HEK293 (cell line): Measurements from ENCODE around the gene MTARC1.

Source experiments
- CTCF ChIA-PET: fragments of 350-600 bp; formaldehyde crosslinking; extraction: SDS; loops from one replicate; lab custom pipeline; 2021; ENCODE audit warnings: antibody characterized with exemption; lab: Yijun Ruan, JAX
- POLR2A ChIA-PET: fragments of 300-600 bp; formaldehyde crosslinking; extraction: SDS; loops from one replicate; lab custom pipeline; 2020; ENCODE audit warnings: antibody characterized with exemption, inconsistent platforms; lab: Yijun Ruan, JAX
- H3K27ac ChIP-seq: fragments of 200-500 bp; sonication (Bioruptor generic); 2 replicates; pipeline ENCODE4 v1.5.1; 2014; ENCODE audit warnings: low read depth, low read length, control low read depth, inconsistent platforms; ENCODE audit errors: extremely low read depth
- H3K36me3 ChIP-seq, 2 experiments: fragments of 200-500 bp in 1 of 2; sonication (Bioruptor generic) in 1 of 2; 1 replicate in 1 of 2; 2 replicates in 1 of 2; pipeline ENCODE4 v1.5.1; 2014 to 2017; ENCODE audit warnings: inconsistent platforms in 2 of 2, low read length in 2 of 2; ENCODE audit not compliant: control insufficient read depth in 2 of 2, insufficient read depth in 1 of 2
- H3K4me1 ChIP-seq: fragments of 200-500 bp; sonication (Bioruptor generic); 2 replicates; pipeline ENCODE4 v1.5.1; 2014; ENCODE audit warnings: mild to moderate bottlenecking, low read length, inconsistent platforms; ENCODE audit not compliant: control insufficient read depth, insufficient read depth
- H3K4me3 ChIP-seq: 2 replicates; pipeline ENCODE4 v1.5.1; 2011; ENCODE audit warnings: low read depth, mild to moderate bottlenecking, control low read depth, low read length, moderate library complexity
- H3K9me3 ChIP-seq: fragments of 200-500 bp; sonication (Bioruptor generic); 2 replicates; pipeline ENCODE4 v1.5.1; 2014; ENCODE audit warnings: low read depth, low read length, inconsistent platforms; ENCODE audit not compliant: control insufficient read depth, insufficient read depth
- EGR2 ChIP-seq: fragments of 450-650 bp; formaldehyde crosslinking; IDR thresholded peaks from 2 replicates; pipeline ENCODE4 v1.5.1; 2016; ENCODE audit warnings: low read depth, missing biosample characterization, missing genetic modification characterization
- FEZF1 ChIP-seq: fragments of 450-650 bp; formaldehyde crosslinking; IDR thresholded peaks from 2 replicates; pipeline ENCODE4 v1.5.1; 2016; ENCODE audit warnings: missing biosample characterization, missing genetic modification characterization
- GLIS1 ChIP-seq: fragments of 450-650 bp; formaldehyde crosslinking; IDR thresholded peaks from 2 replicates; pipeline ENCODE4 v1.5.1; 2016; ENCODE audit warnings: missing biosample characterization, missing genetic modification characterization
- HOXA7 ChIP-seq: sonication (generic); formaldehyde crosslinking; IDR thresholded peaks from 2 replicates; pipeline ENCODE4 v1.8.1; 2022; ENCODE audit warnings: missing genetic modification reagents, borderline replicate concordance
- MEIS1 ChIP-seq: sonication (generic); formaldehyde crosslinking; IDR thresholded peaks from 2 replicates; pipeline ENCODE4 v1.8.1; 2022; ENCODE audit warnings: missing genetic modification reagents, mild to moderate bottlenecking, borderline replicate concordance
- PRDM6 ChIP-seq: fragments of 450-650 bp; formaldehyde crosslinking; IDR thresholded peaks from 2 replicates; pipeline ENCODE4 v1.5.1; 2017; ENCODE audit warnings: missing biosample characterization, missing genetic modification characterization
- REPIN1 ChIP-seq: fragments of 450-650 bp; formaldehyde crosslinking; IDR thresholded peaks from 2 replicates; pipeline ENCODE4 v1.5.1; 2017; ENCODE audit warnings: missing biosample characterization, missing genetic modification characterization, low read depth
- SETDB1 ChIP-seq: IDR thresholded peaks from one replicate; pipeline ENCODE4 v1.6.1; 2017; ENCODE audit warnings: mild to moderate bottlenecking, low read length, moderate library complexity, mixed read lengths; ENCODE audit not compliant: insufficient read length
- ZBTB17 ChIP-seq: fragments of 450-650 bp; formaldehyde crosslinking; IDR thresholded peaks from 2 replicates; pipeline ENCODE4 v1.5.1; 2016; ENCODE audit warnings: missing biosample characterization, missing genetic modification characterization
- ZBTB49 ChIP-seq: fragments of 450-650 bp; formaldehyde crosslinking; IDR thresholded peaks from 2 replicates; pipeline ENCODE4 v1.5.1; 2016; ENCODE audit warnings: missing biosample characterization, missing genetic modification characterization, low read depth
- ZNF112 ChIP-seq: fragments of 450-650 bp; formaldehyde crosslinking; IDR thresholded peaks from 2 replicates; pipeline ENCODE4 v1.5.0; 2017; ENCODE audit warnings: missing biosample characterization, missing genetic modification characterization
- ZNF18 ChIP-seq: fragments of 450-650 bp; formaldehyde crosslinking; IDR thresholded peaks from 2 replicates; pipeline ENCODE4 v1.5.1; 2016; ENCODE audit warnings: missing biosample characterization, missing genetic modification characterization
- ZNF248 ChIP-seq: fragments of 450-650 bp; formaldehyde crosslinking; IDR thresholded peaks from 2 replicates; pipeline ENCODE4 v1.5.1; 2017; ENCODE audit warnings: missing biosample characterization, missing genetic modification characterization
- ZNF311 ChIP-seq: fragments of 450-650 bp; formaldehyde crosslinking; IDR thresholded peaks from 2 replicates; pipeline ENCODE4 v1.5.1; 2017; ENCODE audit warnings: missing biosample characterization, missing genetic modification characterization, borderline replicate concordance
- ZNF391 ChIP-seq: fragments of 450-650 bp; formaldehyde crosslinking; IDR thresholded peaks from 2 replicates; pipeline ENCODE4 v1.5.1; 2016; ENCODE audit warnings: low read depth, missing biosample characterization, missing genetic modification characterization, borderline replicate concordance
- ZNF416 ChIP-seq: fragments of 450-650 bp; formaldehyde crosslinking; IDR thresholded peaks from 2 replicates; pipeline ENCODE4 v1.5.1; 2016; ENCODE audit warnings: missing biosample characterization, missing genetic modification characterization
- ZNF514 ChIP-seq: fragments of 450-650 bp; formaldehyde crosslinking; IDR thresholded peaks from 2 replicates; pipeline ENCODE4 v1.5.1; 2016; ENCODE audit warnings: missing biosample characterization, missing genetic modification characterization
- ZNF610 ChIP-seq: fragments of 450-650 bp; formaldehyde crosslinking; IDR thresholded peaks from 2 replicates; pipeline ENCODE4 v1.5.1; 2016; ENCODE audit warnings: missing biosample characterization, missing genetic modification characterization, borderline replicate concordance
- ZNF677 ChIP-seq: fragments of 450-650 bp; IDR thresholded peaks from 2 replicates; pipeline ENCODE4 v1.5.0; 2018; ENCODE audit warnings: missing biosample characterization, mild to moderate bottlenecking, missing genetic modification characterization, moderate library complexity
- ZSCAN16 ChIP-seq: fragments of 450-650 bp; formaldehyde crosslinking; IDR thresholded peaks from 2 replicates; pipeline ENCODE4 v1.5.1; 2016; ENCODE audit warnings: missing biosample characterization, missing genetic modification characterization

MTARC1 gene

GRCh38 chr1:220812308-220812707 is 25.6 kb downstream of the MTARC1 start (continued):
- TF ChIP-seq ZNF18 (tag by site-specific recombination) = no peak
- no peak for TF ChIP-seq ZNF391
- TF ChIP-seq SETDB1 = no peak
- no peak for TF ChIP-seq ZNF112 (tag by site-specific recombination)

- H3K27ac ChIP-seq = no peak overlapping the region
- no peaks in the 10 kb centered on the region for H3K4me1 ChIP-seq
- H3K9me3 ChIP-seq = no peaks in the 10 kb centered on the region
- ChIA-PET CTCF (interaction anchor here (0.5 to 1.6 kb wide), 6 partner anchors 9 to 1923 kb away, joined by 3 to 4 read pairs (median 4); no protein-coding TSS in a partner anchor), POLR2A (no interaction called here)
- TF ChIP-seq MEIS1 (CRISPR knock-in tag) = no peak
- TF ChIP-seq ZNF311 (tag by site-specific recombination) = no peak
- TF ChIP-seq HOXA7 (CRISPR knock-in tag) = no peak
- no peak for TF ChIP-seq REPIN1 (tag by site-specific recombination)
- no peak for TF ChIP-seq ZBTB17 (tag by site-specific recombination)
- no peak for TF ChIP-seq ZNF610 (tag by site-specific recombination)
- no peak for TF ChIP-seq EGR2 (tag by site-specific recombination)
- peaks cover 0 to 48% of the 10 kb centered on the region in 2 experiments; a peak in 1 of 3 replicates for H3K36me3 ChIP-seq
- no peak overlapping the region for H3K4me3 ChIP-seq
Measured at GRCh38 chr1:220813013-220813412, 26.3 kb downstream of the MTARC1 start.

- Histone ChIP-seq H3K36me3 (peaks cover 0 to 48% of the 10 kb centered on the region in 2 experiments; a peak in 1 of 3 replicates), H3K4me3 (no peak overlapping the region), H3K4me1 (no peaks in the 10 kb centered on the region), H3K9me3 (no peaks in the 10 kb centered on the region), H3K27ac (no peak overlapping the region)
- CTCF ChIA-PET = interaction anchor here (1.2 to 1.5 kb wide), 2 partner anchors 52 to 388 kb away, joined by 3 read pairs; no protein-coding TSS in a partner anchor
- no peak for TF ChIP-seq GLIS1 (tag by site-specific recombination)
- no peak for TF ChIP-seq ZSCAN16 (tag by site-specific recombination)
- TF ChIP-seq ZNF514 (tag by site-specific recombination) = no peak
- no peak for TF ChIP-seq ZNF248 (tag by site-specific recombination)
- TF ChIP-seq ZNF416 (tag by site-specific recombination) = no peak
- no peak for TF ChIP-seq ZBTB49 (tag by site-specific recombination)
- no peak for TF ChIP-seq FEZF1 (tag by site-specific recombination)
- no peak for TF ChIP-seq ZNF677 (tag by site-specific recombination)
- no peak for TF ChIP-seq PRDM6 (tag by site-specific recombination)
- POLR2A ChIA-PET = no interaction called here
Measured at GRCh38 chr1:220815409-220815808, 28.7 kb downstream of the MTARC1 start.
